ENCODE measurements around the gene BNIP3.
"Not testable (repeated sequence)": the region's sequence is repeated elsewhere in the genome, so short reads cannot be mapped to it uniquely, and the experiment has no call there.

Gene BNIP3

DNA sequence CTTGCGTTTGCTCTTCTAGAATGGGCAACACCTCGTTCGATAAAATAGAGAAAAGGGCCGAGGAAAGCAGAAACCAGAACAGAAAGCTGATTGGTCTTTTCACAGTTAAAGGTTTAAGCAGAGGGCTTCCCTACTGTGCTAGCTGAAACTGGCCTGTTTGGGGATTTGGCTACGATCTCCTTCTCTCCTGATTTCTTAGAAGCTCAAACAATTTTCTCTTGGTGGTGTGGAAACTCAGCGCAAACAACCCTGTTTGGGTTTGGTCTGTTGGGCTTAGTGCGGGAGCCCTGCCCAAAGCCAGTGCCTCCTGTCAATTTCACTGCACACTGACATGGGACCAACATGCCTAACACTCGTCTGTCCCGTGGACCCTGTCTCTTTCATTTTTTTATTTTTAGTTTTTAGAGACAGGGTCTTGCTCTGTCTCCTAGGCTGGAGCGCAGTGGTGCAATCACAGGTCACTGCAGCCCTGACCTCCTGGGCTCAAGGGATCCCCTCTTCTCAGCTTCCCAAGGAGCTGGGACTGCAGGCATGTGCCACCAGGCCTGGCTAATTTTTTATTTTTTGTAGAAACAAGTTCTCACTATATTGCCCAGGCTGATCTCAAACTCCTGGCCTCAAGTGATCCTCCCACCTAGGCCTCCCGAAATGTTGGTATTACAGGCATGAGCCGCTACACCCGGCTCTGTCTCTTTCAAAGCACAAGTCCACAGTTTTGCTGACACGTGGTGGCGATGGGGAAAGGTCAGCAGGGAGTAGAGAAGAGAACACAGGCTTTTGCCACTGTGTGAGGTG lies 16.5 kb upstream of the BNIP3 start:
- no peak overlapping the region for H3K4me3 ChIP-seq (ENCODE audit: control insufficient read depth, low read depth, low read length)
- DNase-seq (ENCODE audit: low read depth) = no peak
- TF ChIP-seq CTCF (IDR thresholded peaks at IDR 0.05; ENCODE audit: control insufficient read depth, insufficient read depth, low read depth, low read length, missing control alignments) = no peak

- H3K4me3 ChIP-seq (ENCODE audit: control insufficient read depth, low read depth, low read length) = no peak overlapping the region
- DNase-seq (ENCODE audit: low read depth) = peak; percentile 33
- no peak for TF ChIP-seq CTCF (IDR thresholded peaks at IDR 0.05; ENCODE audit: control insufficient read depth, insufficient read depth, low read depth, low read length, missing control alignments)
Measured at GRCh38 chr10:131997366-131998049, 15.8 kb upstream of the BNIP3 start.

DNA sequence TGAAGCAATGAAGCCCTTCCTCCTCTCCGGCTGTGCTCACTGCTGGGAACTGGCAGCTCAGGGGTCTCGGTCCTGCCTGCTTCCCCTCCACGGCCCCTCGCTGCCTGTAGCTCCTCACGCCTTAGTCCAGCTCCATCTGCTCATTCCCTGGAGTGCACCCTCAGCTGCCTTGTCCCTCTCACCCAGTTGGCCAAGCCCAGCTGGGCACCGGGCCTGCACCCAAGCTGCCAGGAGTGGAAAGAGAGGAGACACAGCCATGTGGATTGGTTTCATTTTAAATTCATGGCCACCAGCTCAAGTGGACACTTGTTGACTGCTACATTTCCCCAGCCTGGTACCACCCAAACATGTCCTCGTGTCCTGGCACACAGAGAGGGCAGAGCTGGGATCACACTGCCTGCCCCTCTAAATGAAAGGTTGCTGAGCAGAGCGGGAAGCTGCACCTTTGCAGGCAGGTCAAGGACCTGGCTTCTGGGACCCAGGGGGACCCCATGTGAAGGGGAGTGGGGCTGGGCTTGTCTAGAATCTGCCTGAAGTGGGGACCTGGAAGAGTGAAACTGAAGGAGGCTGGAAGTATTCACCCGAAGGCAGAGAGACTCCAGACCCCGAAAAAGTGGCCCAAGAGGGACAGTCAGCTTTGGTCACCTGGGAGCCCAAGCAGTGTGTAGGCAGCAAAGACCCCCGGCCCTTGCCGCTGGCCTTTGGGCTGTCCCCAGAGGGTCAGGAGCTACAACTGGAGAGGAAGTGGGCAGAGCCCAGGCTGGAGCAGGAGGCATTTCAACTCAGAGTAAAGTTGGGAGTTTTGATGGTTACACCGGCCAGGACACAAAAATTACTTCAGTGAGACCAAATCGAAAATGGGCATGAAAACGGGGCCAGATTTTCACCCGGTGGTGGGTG lies 15.0 kb upstream of the BNIP3 start:
- H3K4me3 ChIP-seq (ENCODE audit: control insufficient read depth, low read depth, low read length) = no peak overlapping the region
- TF ChIP-seq CTCF (IDR thresholded peaks at IDR 0.05; ENCODE audit: control insufficient read depth, insufficient read depth, low read depth, low read length, missing control alignments) = no peak
- DNase-seq (ENCODE audit: low read depth) = no peak

DNA sequence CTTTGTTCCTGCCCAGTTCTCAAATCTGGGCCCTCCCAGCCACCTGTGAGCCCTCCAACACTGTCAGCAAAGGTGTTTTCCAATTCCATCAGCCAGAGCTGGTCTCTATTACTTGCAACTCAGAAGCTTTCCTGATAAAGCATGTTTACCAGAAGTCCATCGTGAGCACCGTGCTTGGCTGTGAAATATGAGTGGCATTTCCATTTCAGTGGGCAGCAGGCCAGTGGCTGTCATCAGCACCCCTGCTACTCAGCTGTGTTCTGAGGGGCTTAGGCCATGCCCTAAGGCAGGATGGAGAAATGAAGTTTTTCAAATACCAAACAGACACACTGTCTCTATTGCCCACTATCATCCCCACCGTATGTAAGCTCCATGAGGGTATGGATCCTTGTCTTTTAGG lies 12.7 kb upstream of the BNIP3 start:
- no peak overlapping the region for H3K4me3 ChIP-seq (ENCODE audit: control insufficient read depth, low read depth, low read length)
- no peak for TF ChIP-seq CTCF (IDR thresholded peaks at IDR 0.05; ENCODE audit: control insufficient read depth, insufficient read depth, low read depth, low read length, missing control alignments)

DNA sequence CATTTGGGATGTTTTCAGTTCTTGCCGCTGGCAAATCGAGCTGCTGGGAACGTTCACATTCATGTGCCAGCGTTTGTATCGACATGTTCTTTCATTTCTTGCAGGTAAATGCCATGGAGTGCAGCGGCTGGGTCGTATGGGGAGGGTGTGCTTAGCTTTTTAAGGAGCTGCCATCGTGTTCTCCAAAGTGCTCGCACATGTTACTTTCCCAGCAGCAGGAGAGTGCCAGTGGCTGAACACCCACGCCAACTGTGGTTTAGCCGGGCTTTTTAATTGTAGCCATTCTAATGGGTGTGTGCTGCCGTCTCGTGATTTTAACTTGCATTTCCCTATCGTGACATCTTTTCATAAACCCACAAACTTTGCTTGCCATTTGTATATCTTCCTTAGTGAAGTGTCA lies 11.6 kb upstream of the BNIP3 start:
- TF ChIP-seq CTCF (IDR thresholded peaks at IDR 0.05; ENCODE audit: control insufficient read depth, insufficient read depth, low read depth, low read length, missing control alignments) = no peak
- DNase-seq (ENCODE audit: low read depth) = no peak
- H3K4me3 ChIP-seq (ENCODE audit: control insufficient read depth, low read depth, low read length) = no peak overlapping the region

More for the DNA sequence above, 12.7 kb upstream of the BNIP3 start:
- DNase-seq (ENCODE audit: low read depth) = no peak

DNA sequence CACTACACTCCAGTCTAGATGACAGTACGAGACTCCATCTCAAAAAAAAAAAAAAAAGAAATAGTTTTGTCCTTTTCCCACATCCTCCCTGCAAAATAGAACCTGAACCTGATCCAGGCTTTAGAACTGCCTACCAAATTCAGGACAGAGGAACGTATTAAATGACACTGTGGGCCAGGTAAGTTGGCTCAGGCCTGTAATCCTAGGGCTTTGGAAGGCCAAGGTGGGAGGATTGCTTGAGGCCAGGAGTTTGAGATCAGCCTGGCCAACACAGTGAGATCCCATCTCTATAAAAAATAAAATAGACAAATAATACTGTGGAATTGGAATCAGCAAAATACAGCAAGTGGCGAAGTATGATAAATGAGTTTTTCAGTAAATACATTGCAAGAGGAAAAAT lies 10.0 kb upstream of the BNIP3 start:
- no peak for TF ChIP-seq CTCF (IDR thresholded peaks at IDR 0.05; ENCODE audit: control insufficient read depth, insufficient read depth, low read depth, low read length, missing control alignments)
- DNase-seq (ENCODE audit: low read depth) = no peak
- H3K4me3 ChIP-seq (ENCODE audit: control insufficient read depth, low read depth, low read length) = no peak overlapping the region

- H3K4me3 ChIP-seq (ENCODE audit: control insufficient read depth, low read depth, low read length); DNase-seq (ENCODE audit: low read depth): not testable (repeated sequence)
Measured at GRCh38 chr10:131987786-131988185, 6.1 kb upstream of the BNIP3 start.

DNA sequence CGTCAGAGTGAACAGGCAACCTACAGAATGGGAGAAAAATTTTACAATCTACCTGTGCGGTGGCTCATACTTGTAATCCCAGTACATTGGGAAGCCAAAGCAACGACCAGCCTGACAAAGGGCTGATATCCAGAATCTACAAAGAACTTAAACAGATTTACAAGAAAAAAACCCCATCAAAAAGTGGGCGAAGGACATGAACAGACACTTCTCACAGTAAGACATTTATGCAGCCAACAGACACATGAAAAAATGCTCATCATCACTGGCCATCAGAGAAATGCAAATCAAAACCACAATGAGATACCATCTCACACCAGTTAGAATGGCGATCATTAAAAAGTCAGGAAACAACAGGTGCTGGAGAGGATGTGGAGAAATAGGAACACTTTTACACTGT lies 5.6 kb upstream of the BNIP3 start:
- H3K4me3 ChIP-seq (ENCODE audit: control insufficient read depth, low read depth, low read length); DNase-seq (ENCODE audit: low read depth): not testable (repeated sequence)

DNA sequence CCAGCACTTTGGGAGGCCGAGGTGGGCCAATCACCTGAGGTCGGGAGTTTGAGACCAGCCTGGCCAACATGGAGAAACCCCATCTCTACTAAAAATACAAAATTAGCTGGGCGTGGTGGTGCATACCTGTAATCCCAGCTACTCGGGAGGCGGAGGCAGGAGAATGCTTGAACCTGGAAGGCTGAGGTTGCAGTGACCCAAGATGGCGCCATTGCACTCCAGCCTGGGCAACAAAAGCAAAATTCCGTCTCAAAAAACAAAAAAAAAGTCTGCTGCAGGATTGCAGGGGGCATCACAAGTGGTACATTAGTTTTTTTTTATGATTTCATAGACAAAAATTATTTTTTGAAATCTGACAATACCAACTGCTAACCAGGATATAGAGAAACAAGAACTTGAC lies 5.1 kb upstream of the BNIP3 start:
- not testable (repeated sequence) for DNase-seq (ENCODE audit: low read depth); H3K4me3 ChIP-seq (ENCODE audit: control insufficient read depth, low read depth, low read length)
